Ishikawa (cell line): ENCODE measurements around the gene CCDC138.

ENCODE experiments used
- CEBPB ChIP-seq: IDR thresholded peaks from 2 replicates; pipeline ENCODE4 v1.6.1; 2012
- CREB1 ChIP-seq: IDR thresholded peaks from 2 replicates; pipeline ENCODE4 v1.6.1; 2012; ENCODE audit warnings: low read depth
- EGR1 ChIP-seq: IDR thresholded peaks from 2 replicates; pipeline ENCODE4 v1.6.1; 2012
- EP300 ChIP-seq: IDR thresholded peaks from 2 replicates; pipeline ENCODE4 v1.6.1; 2012; ENCODE audit warnings: borderline replicate concordance
- FOXM1 ChIP-seq: IDR thresholded peaks from 2 replicates; pipeline ENCODE4 v1.6.1; 2012; ENCODE audit warnings: low read depth, borderline replicate concordance
- MAX ChIP-seq: IDR thresholded peaks from 2 replicates; pipeline ENCODE4 v1.6.1; 2012
- NFIC ChIP-seq: IDR thresholded peaks from 2 replicates; pipeline ENCODE4 v1.6.1; 2012
- RAD21 ChIP-seq: IDR thresholded peaks from 2 replicates; pipeline ENCODE4 v1.6.1; 2012; ENCODE audit warnings: low read depth
- REST ChIP-seq: IDR thresholded peaks from 2 replicates; pipeline ENCODE4 v1.6.1; 2012; ENCODE audit warnings: low read depth, mild to moderate bottlenecking
- TAF1 ChIP-seq: IDR thresholded peaks from 2 replicates; pipeline ENCODE4 v1.6.1; 2012; ENCODE audit warnings: low read depth, mild to moderate bottlenecking
- TCF12 ChIP-seq: IDR thresholded peaks from 2 replicates; pipeline ENCODE4 v1.6.1; 2012; ENCODE audit warnings: low read depth
- TEAD4 ChIP-seq: IDR thresholded peaks from 2 replicates; pipeline ENCODE4 v1.6.1; 2012
- USF1 ChIP-seq: IDR thresholded peaks from 2 replicates; pipeline ENCODE4 v1.6.1; 2012
- YY1 ChIP-seq: IDR thresholded peaks from 2 replicates; pipeline ENCODE4 v1.6.1; 2012; ENCODE audit warnings: low read depth
- ZBTB7A ChIP-seq: IDR thresholded peaks from 2 replicates; pipeline ENCODE4 v1.6.1; 2012; ENCODE audit warnings: low read depth

The CCDC138 gene

GRCh38 chr2:108810993-108811957 lies 24.7 kb downstream of the CCDC138 start:
- TF ChIP-seq TCF12 (no peak), EGR1 (no peak), EP300 (no peak), YY1 (no peak), ZBTB7A (no peak), CEBPB (no peak), REST (no peak)

GRCh38 chr2:108813732-108814131 lies 27.2 kb downstream of the CCDC138 start:
- TF ChIP-seq EP300 (no peak), ZBTB7A (no peak), REST (no peak), MAX (no peak), CEBPB (no peak), YY1 (no peak), TEAD4 (no peak)

GRCh38 chr2:108820482-108820881 lies 33.9 kb downstream of the CCDC138 start:
- TF ChIP-seq EGR1: no peak
- no peak for TF ChIP-seq CEBPB
- no peak for TF ChIP-seq TEAD4
- no peak for TF ChIP-seq CREB1
- TF ChIP-seq EP300: no peak
- TF ChIP-seq TAF1: no peak
- TF ChIP-seq USF1: no peak
- no peak for TF ChIP-seq NFIC
- TF ChIP-seq YY1: no peak
- no peak for TF ChIP-seq REST
- no peak for TF ChIP-seq RAD21
- no peak for TF ChIP-seq MAX
- TF ChIP-seq TCF12: no peak
- TF ChIP-seq FOXM1: no peak
- no peak for TF ChIP-seq ZBTB7A

- TF ChIP-seq YY1: no peak
- TF ChIP-seq EP300: no peak
- TF ChIP-seq EGR1: no peak
- TF ChIP-seq USF1: no peak
- TF ChIP-seq ZBTB7A: no peak
- no peak for TF ChIP-seq REST
- TF ChIP-seq TAF1: no peak
- no peak for TF ChIP-seq MAX
- TF ChIP-seq TEAD4: no peak
- no peak for TF ChIP-seq TCF12
- no peak for TF ChIP-seq CEBPB
- no peak for TF ChIP-seq CREB1
- no peak for TF ChIP-seq RAD21
- no peak for TF ChIP-seq FOXM1
- no peak for TF ChIP-seq NFIC
Measured at GRCh38 chr2:108823286-108823685, 36.7 kb downstream of the CCDC138 start.
